Fibroblast of lung (primary cell): Measurements from ENCODE around the gene ABR. TPM values are rescaled to one million over a fixed set of nuclear protein-coding genes. Genes with fewer than 3 reads are reported as not detected.

Experiments
- DNase-seq, 2 donors: peaks; one replicate each; pipeline versions ENCODE4 v3.0.0 to v3.0.0-alpha.2; 2010; ENCODE audit warnings: low read depth in 2 of 2
- H2AFZ ChIP-seq: 2 replicates; pipeline ENCODE4 v1.5.1; 2012; ENCODE audit warnings: low read length, control low read depth, inconsistent platforms
- H3K27ac ChIP-seq: 2 replicates; pipeline ENCODE4 v1.5.1; 2011; ENCODE audit warnings: low read length, control low read depth; ENCODE audit not compliant: insufficient read depth
- H3K27me3 ChIP-seq: 2 replicates; pipeline ENCODE4 v1.5.1; 2011; ENCODE audit warnings: mild to moderate bottlenecking, low read length; ENCODE audit not compliant: control insufficient read depth, insufficient read depth
- H3K36me3 ChIP-seq: 2 replicates; pipeline ENCODE4 v1.5.1; 2011; ENCODE audit warnings: low read length; ENCODE audit not compliant: control insufficient read depth, insufficient read depth
- H3K4me1 ChIP-seq: 2 replicates; pipeline ENCODE4 v1.5.1; 2011; ENCODE audit warnings: low read length; ENCODE audit not compliant: control insufficient read depth, insufficient read depth; ENCODE audit errors: extremely low read depth
- H3K4me2 ChIP-seq: 2 replicates; pipeline ENCODE4 v1.5.1; 2011; ENCODE audit warnings: low read length, control low read depth; ENCODE audit not compliant: insufficient read depth; ENCODE audit errors: extremely low read depth
- H3K4me3 ChIP-seq, 4 experiments: fragments of 200-600 bp in 1 of 4; sonication (generic) in 1 of 4; replicated peaks in 1 of 4; 2 replicates each; pipeline ENCODE4 v1.5.1; 2011 to 2016; ENCODE audit warnings: low read length in 4 of 4, low read depth in 3 of 4, mild to moderate bottlenecking in 3 of 4, control low read depth in 2 of 4, inconsistent platforms in 1 of 4, mixed read lengths in 1 of 4; ENCODE audit not compliant: insufficient read depth in 1 of 4; ENCODE audit errors: control extremely low read depth in 1 of 4
- H3K79me2 ChIP-seq: 2 replicates; pipeline ENCODE4 v1.5.1; 2012; ENCODE audit warnings: mild to moderate bottlenecking, low read length, inconsistent platforms; ENCODE audit not compliant: control insufficient read depth, insufficient read depth
- H3K9ac ChIP-seq: 2 replicates; pipeline ENCODE4 v1.5.1; 2011; ENCODE audit warnings: mild to moderate bottlenecking, low read length, control low read depth; ENCODE audit not compliant: insufficient read depth
- H3K9me3 ChIP-seq: 2 replicates; pipeline ENCODE4 v1.5.1; 2012; ENCODE audit warnings: low read depth, low read length; ENCODE audit not compliant: control insufficient read depth, insufficient read depth
- H4K20me1 ChIP-seq: 2 replicates; pipeline ENCODE4 v1.5.1; 2011; ENCODE audit warnings: low read length; ENCODE audit not compliant: control insufficient read depth, insufficient read depth; ENCODE audit errors: extremely low read depth
- EZH2 ChIP-seq: IDR thresholded peaks from 2 replicates; pipeline ENCODE4 v1.5.1; 2012; ENCODE audit warnings: low read length, control low read depth, mild to moderate bottlenecking; ENCODE audit errors: missing control alignments
- polyA plus RNA-seq, 2 donors: library from polyadenylated mRNA; depleted of rRNA in 1 of 2; stranded (reverse) in 1 of 2; unstranded in 1 of 2; fragments of >200 nt; gene quantifications; 2 replicates each; pipeline ENCODE4 v1.2.1, GENCODE V29; 2011 to 2012; ENCODE audit warnings: missing spikeins in 1 of 2
- total RNA-seq: library from RNA; depleted of rRNA; stranded (reverse); fragments of >200 nt; gene quantifications from 2 replicates; pipeline ENCODE4 v1.2.1, GENCODE V29; 2014
- TF ChIP-seq, protein P1 (sequence below), 2 donors: IDR thresholded peaks in 1 of 2; conservative IDR thresholded peaks in 1 of 2; 1 replicate in 1 of 2; 2 replicates in 1 of 2; pipeline ENCODE4 v1.5.1; 2011 to 2012; ENCODE audit warnings: low read length in 2 of 2, control low read depth in 1 of 2, inconsistent platforms in 1 of 2, low read depth in 1 of 2, mild to moderate bottlenecking in 1 of 2

The ABR gene
- total and polyA plus RNA-seq, 2 donors (not counting 1 experiment from before 2014, with no cell fraction given), result 43.7 to 84.7 TPM

DNA sequence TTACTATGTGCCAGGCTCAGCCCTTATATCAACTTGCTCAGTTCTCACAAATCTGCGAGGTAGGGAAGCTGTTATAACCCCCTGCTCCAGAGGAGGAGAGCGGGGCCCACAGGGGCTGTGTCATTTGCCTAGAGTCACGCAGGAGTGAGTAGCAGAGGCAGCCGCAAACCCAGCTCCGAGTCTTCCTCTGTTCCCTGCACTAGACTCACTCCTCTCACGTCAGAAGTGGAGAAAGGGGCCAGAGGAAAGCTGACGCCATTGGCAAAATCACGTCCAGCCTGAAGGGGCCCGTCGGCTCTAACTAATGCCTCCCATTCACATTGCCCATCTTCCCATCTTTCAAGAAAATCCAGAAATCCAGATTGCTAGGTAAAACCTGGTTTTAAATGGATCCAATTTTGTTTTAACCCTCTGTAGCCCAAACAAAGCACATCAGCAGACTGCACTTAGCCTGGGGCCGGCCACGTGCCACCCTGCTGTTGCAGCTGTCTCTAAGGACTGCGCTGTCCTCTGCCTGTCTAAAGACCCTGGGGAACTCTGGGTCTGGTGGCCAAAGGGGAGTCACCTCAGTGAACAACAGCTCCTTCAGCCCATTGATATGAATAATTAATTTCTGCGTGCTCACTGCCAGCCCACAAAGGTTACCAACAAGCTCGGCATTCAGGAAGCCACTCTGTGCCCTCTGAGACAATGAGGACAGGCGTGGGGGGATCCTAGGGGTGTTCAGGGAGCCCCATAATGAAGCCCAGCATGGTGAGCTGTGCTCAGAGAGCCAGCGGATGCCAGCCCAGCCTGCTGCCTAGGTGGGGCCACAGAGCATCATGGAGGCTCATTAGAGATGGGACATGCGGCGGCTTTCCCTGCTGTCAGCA is 36.7 kb upstream of the ABR start:
- no peaks in the 10 kb centered on the region for H3K4me1 ChIP-seq
- no peak overlapping the region for H3K4me2 ChIP-seq
- H3K27ac ChIP-seq, result no peak overlapping the region
- no peaks in the 10 kb centered on the region for H3K9me3 ChIP-seq
- no peaks in the 10 kb centered on the region for H3K79me2 ChIP-seq
- H4K20me1 ChIP-seq, result no peaks in the 10 kb centered on the region
- no peak overlapping the region for H3K9ac ChIP-seq
- DNase-seq, result no peak
- H3K4me3 ChIP-seq, result no peak overlapping the region
- TF ChIP-seq EZH2, result no peak
- TF ChIP-seq, protein P1, sequence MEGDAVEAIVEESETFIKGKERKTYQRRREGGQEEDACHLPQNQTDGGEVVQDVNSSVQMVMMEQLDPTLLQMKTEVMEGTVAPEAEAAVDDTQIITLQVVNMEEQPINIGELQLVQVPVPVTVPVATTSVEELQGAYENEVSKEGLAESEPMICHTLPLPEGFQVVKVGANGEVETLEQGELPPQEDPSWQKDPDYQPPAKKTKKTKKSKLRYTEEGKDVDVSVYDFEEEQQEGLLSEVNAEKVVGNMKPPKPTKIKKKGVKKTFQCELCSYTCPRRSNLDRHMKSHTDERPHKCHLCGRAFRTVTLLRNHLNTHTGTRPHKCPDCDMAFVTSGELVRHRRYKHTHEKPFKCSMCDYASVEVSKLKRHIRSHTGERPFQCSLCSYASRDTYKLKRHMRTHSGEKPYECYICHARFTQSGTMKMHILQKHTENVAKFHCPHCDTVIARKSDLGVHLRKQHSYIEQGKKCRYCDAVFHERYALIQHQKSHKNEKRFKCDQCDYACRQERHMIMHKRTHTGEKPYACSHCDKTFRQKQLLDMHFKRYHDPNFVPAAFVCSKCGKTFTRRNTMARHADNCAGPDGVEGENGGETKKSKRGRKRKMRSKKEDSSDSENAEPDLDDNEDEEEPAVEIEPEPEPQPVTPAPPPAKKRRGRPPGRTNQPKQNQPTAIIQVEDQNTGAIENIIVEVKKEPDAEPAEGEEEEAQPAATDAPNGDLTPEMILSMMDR (conservative IDR thresholded peaks at IDR 0.05 in 1 of 2, IDR thresholded peaks at IDR 0.05 in 1 of 2; ENCODE audit: low read depth in 1 of 2, low read length in 2 of 2), result no peak
- H3K27me3 ChIP-seq, result peaks cover 4% of the 10 kb centered on the region
- H3K36me3 ChIP-seq, result no peaks in the 10 kb centered on the region
- H2AFZ ChIP-seq, result no peak overlapping the region

DNA sequence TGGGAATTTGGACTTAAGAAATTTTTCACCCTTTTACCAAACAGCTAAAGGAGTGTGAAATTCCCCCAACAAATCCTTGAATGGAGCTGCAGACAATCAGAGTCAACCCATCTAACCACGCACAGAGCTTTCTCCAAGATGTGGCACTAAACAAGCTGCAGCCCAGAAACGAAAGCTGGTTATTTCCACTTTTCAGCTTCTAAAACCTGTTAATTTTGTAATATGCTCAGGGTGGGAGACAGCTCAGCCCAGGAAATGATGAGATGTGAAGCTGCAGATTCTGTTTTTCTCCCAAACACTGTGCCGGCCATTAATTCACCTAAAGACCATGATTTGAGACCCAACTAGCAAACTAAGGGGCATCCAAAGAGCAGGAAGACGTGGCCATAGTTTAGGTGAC is 33.2 kb upstream of the ABR start:
- Histone ChIP-seq H2AFZ (no peak overlapping the region), H3K36me3 (no peaks in the 10 kb centered on the region), H3K4me2 (no peak overlapping the region), H3K27ac (no peak overlapping the region), H3K4me1 (no peaks in the 10 kb centered on the region), H3K79me2 (no peaks in the 10 kb centered on the region), H3K9me3 (no peaks in the 10 kb centered on the region), H3K4me3 (no peak overlapping the region), H4K20me1 (no peaks in the 10 kb centered on the region), H3K9ac (no peak overlapping the region), H3K27me3 (peaks cover 6% of the 10 kb centered on the region)
- TF ChIP-seq, protein P1 (conservative IDR thresholded peaks at IDR 0.05 in 1 of 2, IDR thresholded peaks at IDR 0.05 in 1 of 2; ENCODE audit: low read depth in 1 of 2, low read length in 2 of 2), result no peak
- TF ChIP-seq EZH2, result no peak
- no peak for DNase-seq

DNA sequence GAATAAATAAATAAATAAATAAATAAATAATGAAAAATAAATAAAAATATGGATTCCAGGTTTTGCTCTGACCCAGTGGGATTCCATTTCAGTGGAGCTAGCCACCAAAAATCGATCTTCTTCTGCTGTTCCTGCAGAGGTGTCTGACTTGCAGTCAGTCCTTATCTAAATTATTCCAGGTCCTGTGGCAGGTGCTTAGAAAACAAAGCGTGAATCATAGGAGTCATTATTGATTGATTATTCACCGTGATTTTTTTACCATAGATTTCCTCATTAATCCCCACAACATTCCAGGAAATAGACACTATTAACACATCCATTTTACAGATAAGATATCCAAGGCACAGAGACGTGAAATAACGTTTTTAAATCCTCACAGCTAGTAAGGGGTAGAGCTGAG is 31.5 kb upstream of the ABR start:
- Histone ChIP-seq H3K79me2 (no peaks in the 10 kb centered on the region), H3K27ac (no peak overlapping the region), H3K36me3 (no peaks in the 10 kb centered on the region), H4K20me1 (no peaks in the 10 kb centered on the region), H3K4me2 (no peak overlapping the region), H3K9ac (no peak overlapping the region), H3K27me3 (peaks cover 6% of the 10 kb centered on the region), H2AFZ (no peak overlapping the region), H3K4me3 (no peak overlapping the region), H3K9me3 (no peaks in the 10 kb centered on the region), H3K4me1 (no peaks in the 10 kb centered on the region)
- no peak for TF ChIP-seq EZH2
- TF ChIP-seq, protein P1 (conservative IDR thresholded peaks at IDR 0.05 in 1 of 2, IDR thresholded peaks at IDR 0.05 in 1 of 2; ENCODE audit: low read depth in 1 of 2, low read length in 2 of 2), result no peak
- no peak for DNase-seq
